ENCODE results near the gene TXNDC2. TPM values are rescaled to one million over a fixed set of nuclear protein-coding genes. Genes with fewer than 3 reads are reported as not detected.

TXNDC2 gene
- total and polyA plus RNA-seq, 4 donors: under 0.01 to 0.09 TPM; not detected in 2

DNA sequence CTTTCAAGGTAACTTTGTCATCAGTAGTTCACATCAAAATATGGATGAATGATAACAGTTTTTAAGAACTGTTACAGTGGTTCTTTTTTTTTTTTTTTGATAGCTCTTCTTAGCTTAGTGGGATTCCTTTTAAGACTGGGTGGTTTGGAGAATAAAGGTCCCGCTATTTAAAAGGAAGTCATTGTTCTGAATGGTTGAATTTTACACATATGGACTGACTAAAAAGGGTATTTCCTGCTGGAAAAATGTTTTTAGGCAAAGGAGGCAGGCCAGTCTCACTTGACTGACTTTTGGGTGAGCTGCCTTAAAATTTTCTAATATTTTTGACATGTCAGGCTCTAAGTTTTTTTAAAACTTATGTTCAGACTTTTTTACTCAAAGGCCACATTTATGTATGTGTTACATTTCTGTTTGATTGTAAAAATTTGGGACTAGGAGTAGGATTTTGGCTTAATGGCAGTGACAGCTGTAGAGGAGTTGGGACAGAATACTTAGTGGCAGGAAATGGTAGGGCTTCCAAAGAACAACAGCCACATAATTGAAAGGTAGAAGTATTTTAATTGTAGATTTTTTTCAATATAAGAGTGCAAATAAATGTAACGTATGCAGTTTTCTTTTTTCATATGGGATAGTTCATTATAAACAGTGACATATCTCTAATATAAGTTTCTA is 41.8 kb downstream of the TXNDC2 start:
- Histone ChIP-seq H3K9me3 (ENCODE audit: control insufficient read depth in 4 of 4, low read length in 3 of 4) (no peaks in the 10 kb centered on the region), H3K4me3 (ENCODE audit: low read depth in 1 of 3, low read length in 3 of 3) (no peak overlapping the region), H3K27me3 (ENCODE audit: control insufficient read depth in 4 of 4, insufficient read depth in 4 of 4, low read length in 3 of 4) (no peaks in the 10 kb centered on the region), H3K4me1 (ENCODE audit: control insufficient read depth in 4 of 4, insufficient read depth in 4 of 4, low read length in 3 of 4) (peaks cover 2 to 21% (median 10%) of the 10 kb centered on the region in 4 donors), H3K27ac (ENCODE audit: low read depth in 1 of 2, low read length in 2 of 2) (no peak overlapping the region), H3K36me3 (ENCODE audit: control insufficient read depth in 4 of 4, insufficient read depth in 3 of 4, low read depth in 1 of 4, low read length in 3 of 4) (peaks cover 0 to 2% (median 0%) of the 10 kb centered on the region in 4 donors), H3K9ac (ENCODE audit: low read depth in 1 of 2, low read length in 2 of 2) (no peak overlapping the region)
- TF ChIP-seq YY1 (IDR thresholded peaks at IDR 0.05) (no peak), GABPA (IDR thresholded peaks at IDR 0.05 in 1 of 2, conservative IDR thresholded peaks at IDR 0.05 in 1 of 2) (no peak), FOXA2 (IDR thresholded peaks at IDR 0.05) (no peak), JUND (IDR thresholded peaks at IDR 0.05) (no peak), EGR1 (IDR thresholded peaks at IDR 0.05; ENCODE audit: low read depth in 2 of 2) (no peak), SP1 (IDR thresholded peaks at IDR 0.05) (no peak), HNF4A (conservative IDR thresholded peaks at IDR 0.05) (no peak), TAF1 (conservative IDR thresholded peaks at IDR 0.05) (no peak)
- TF ChIP-seq, protein P1, sequence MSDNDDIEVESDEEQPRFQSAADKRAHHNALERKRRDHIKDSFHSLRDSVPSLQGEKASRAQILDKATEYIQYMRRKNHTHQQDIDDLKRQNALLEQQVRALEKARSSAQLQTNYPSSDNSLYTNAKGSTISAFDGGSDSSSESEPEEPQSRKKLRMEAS (IDR thresholded peaks at IDR 0.05): no peak
- TF ChIP-seq, protein P2, sequence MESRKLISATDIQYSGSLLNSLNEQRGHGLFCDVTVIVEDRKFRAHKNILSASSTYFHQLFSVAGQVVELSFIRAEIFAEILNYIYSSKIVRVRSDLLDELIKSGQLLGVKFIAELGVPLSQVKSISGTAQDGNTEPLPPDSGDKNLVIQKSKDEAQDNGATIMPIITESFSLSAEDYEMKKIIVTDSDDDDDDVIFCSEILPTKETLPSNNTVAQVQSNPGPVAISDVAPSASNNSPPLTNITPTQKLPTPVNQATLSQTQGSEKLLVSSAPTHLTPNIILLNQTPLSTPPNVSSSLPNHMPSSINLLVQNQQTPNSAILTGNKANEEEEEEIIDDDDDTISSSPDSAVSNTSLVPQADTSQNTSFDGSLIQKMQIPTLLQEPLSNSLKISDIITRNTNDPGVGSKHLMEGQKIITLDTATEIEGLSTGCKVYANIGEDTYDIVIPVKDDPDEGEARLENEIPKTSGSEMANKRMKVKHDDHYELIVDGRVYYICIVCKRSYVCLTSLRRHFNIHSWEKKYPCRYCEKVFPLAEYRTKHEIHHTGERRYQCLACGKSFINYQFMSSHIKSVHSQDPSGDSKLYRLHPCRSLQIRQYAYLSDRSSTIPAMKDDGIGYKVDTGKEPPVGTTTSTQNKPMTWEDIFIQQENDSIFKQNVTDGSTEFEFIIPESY (IDR thresholded peaks at IDR 0.05): no peak
- TF ChIP-seq, protein P3, sequence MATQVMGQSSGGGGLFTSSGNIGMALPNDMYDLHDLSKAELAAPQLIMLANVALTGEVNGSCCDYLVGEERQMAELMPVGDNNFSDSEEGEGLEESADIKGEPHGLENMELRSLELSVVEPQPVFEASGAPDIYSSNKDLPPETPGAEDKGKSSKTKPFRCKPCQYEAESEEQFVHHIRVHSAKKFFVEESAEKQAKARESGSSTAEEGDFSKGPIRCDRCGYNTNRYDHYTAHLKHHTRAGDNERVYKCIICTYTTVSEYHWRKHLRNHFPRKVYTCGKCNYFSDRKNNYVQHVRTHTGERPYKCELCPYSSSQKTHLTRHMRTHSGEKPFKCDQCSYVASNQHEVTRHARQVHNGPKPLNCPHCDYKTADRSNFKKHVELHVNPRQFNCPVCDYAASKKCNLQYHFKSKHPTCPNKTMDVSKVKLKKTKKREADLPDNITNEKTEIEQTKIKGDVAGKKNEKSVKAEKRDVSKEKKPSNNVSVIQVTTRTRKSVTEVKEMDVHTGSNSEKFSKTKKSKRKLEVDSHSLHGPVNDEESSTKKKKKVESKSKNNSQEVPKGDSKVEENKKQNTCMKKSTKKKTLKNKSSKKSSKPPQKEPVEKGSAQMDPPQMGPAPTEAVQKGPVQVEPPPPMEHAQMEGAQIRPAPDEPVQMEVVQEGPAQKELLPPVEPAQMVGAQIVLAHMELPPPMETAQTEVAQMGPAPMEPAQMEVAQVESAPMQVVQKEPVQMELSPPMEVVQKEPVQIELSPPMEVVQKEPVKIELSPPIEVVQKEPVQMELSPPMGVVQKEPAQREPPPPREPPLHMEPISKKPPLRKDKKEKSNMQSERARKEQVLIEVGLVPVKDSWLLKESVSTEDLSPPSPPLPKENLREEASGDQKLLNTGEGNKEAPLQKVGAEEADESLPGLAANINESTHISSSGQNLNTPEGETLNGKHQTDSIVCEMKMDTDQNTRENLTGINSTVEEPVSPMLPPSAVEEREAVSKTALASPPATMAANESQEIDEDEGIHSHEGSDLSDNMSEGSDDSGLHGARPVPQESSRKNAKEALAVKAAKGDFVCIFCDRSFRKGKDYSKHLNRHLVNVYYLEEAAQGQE (IDR thresholded peaks at IDR 0.05): no peak
- TF ChIP-seq, protein P4, sequence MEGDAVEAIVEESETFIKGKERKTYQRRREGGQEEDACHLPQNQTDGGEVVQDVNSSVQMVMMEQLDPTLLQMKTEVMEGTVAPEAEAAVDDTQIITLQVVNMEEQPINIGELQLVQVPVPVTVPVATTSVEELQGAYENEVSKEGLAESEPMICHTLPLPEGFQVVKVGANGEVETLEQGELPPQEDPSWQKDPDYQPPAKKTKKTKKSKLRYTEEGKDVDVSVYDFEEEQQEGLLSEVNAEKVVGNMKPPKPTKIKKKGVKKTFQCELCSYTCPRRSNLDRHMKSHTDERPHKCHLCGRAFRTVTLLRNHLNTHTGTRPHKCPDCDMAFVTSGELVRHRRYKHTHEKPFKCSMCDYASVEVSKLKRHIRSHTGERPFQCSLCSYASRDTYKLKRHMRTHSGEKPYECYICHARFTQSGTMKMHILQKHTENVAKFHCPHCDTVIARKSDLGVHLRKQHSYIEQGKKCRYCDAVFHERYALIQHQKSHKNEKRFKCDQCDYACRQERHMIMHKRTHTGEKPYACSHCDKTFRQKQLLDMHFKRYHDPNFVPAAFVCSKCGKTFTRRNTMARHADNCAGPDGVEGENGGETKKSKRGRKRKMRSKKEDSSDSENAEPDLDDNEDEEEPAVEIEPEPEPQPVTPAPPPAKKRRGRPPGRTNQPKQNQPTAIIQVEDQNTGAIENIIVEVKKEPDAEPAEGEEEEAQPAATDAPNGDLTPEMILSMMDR (IDR thresholded peaks at IDR 0.05; ENCODE audit: low read depth, low read length, missing input control): no peak
- DNase-seq (ENCODE audit: low spot score): no peak
- WGBS: 85% methylated on average over 2 of the region's 2 CpGs

DNA sequence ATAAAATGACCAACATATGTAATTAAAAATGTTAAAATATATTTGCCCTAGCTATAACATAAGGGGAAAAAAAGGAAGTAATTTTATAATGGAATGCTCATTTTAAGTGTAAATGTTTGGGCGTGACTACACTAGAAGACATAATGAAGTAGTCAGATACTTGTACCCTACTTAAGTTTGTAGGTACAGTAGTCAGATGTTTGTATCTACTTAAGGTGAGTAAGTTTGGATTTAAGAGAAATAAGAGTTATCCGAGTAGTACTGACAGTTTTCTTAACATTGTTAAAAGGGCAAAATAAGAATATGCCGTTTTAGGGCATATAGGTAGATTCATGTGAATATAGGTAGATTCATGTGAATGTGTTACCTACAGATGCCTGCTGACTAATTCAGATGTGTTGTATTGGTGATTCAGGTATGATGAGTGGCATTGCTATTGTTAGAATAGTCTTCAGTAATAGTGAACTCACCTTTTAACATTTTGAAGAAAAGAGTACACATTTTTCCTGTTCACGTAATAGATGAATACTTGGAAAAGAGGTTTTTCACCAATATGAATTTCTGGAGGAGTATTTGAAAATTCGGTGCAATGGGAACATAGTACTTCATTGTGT is 43.0 kb downstream of the TXNDC2 start:
- WGBS: 91% methylated on average over 5 of the region's 5 CpGs

More for the DNA sequence above, 43.0 kb downstream of the TXNDC2 start:
- Histone ChIP-seq H3K4me1 (ENCODE audit: control insufficient read depth in 4 of 4, insufficient read depth in 4 of 4, low read length in 3 of 4) (peaks cover 2 to 21% (median 11%) of the 10 kb centered on the region in 4 donors), H3K9ac (ENCODE audit: low read depth in 1 of 2, low read length in 2 of 2) (no peak overlapping the region), H3K4me3 (ENCODE audit: low read depth in 1 of 3, low read length in 3 of 3) (no peak overlapping the region), H3K27ac (ENCODE audit: low read depth in 1 of 2, low read length in 2 of 2) (no peak overlapping the region), H3K9me3 (ENCODE audit: control insufficient read depth in 4 of 4, low read length in 3 of 4) (no peaks in the 10 kb centered on the region), H3K27me3 (ENCODE audit: control insufficient read depth in 4 of 4, insufficient read depth in 4 of 4, low read length in 3 of 4) (no peaks in the 10 kb centered on the region), H3K36me3 (ENCODE audit: control insufficient read depth in 4 of 4, insufficient read depth in 3 of 4, low read depth in 1 of 4, low read length in 3 of 4) (peaks cover 0 to 6% (median 0%) of the 10 kb centered on the region in 4 donors)
- no peak for DNase-seq (ENCODE audit: low spot score)
- TF ChIP-seq JUND (IDR thresholded peaks at IDR 0.05) (no peak), YY1 (IDR thresholded peaks at IDR 0.05) (no peak), RAD21 (IDR thresholded peaks at IDR 0.05) (no peak), EGR1 (IDR thresholded peaks at IDR 0.05; ENCODE audit: low read depth in 2 of 2) (no peak), GABPA (IDR thresholded peaks at IDR 0.05 in 1 of 2, conservative IDR thresholded peaks at IDR 0.05 in 1 of 2) (no peak), RXRA (IDR thresholded peaks at IDR 0.05) (no peak)
- TF ChIP-seq, protein P5, sequence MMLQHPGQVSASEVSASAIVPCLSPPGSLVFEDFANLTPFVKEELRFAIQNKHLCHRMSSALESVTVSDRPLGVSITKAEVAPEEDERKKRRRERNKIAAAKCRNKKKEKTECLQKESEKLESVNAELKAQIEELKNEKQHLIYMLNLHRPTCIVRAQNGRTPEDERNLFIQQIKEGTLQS (IDR thresholded peaks at IDR 0.05): no peak
- TF ChIP-seq, protein P2 (IDR thresholded peaks at IDR 0.05): no peak
- TF ChIP-seq, protein P4 (IDR thresholded peaks at IDR 0.05; ENCODE audit: low read depth, low read length, missing input control): no peak

All from liver (tissue), 9 donors.